Psoas muscle (tissue), 8 donors: ENCODE results near the gene NGF. TPM values are rescaled to one million over a fixed set of nuclear protein-coding genes. Genes with fewer than 3 reads are reported as not detected.

Source experiments
- ATAC-seq, 4 donors: fragments of 200-7000 bp; cut with Tn5 transposase; one replicate each; pipeline ENCODE4 v1.9.1; 2020; ENCODE audit warnings: moderate library complexity in 3 of 4, mild to moderate bottlenecking in 2 of 4
- DNase-seq, 2 donors: peaks; one replicate each; pipeline ENCODE4 v3.0.0-alpha.2; 2020
- H3K27ac ChIP-seq: fragments of 200-600 bp; one replicate; pipeline ENCODE4 v1.8.0; 2022
- H3K27me3 ChIP-seq, 3 donors: fragments of 200-600 bp in 1 of 3; one replicate each; pipeline versions ENCODE4 v1.6.1 to v1.8.0; 2013 to 2022; ENCODE audit warnings: low read length in 2 of 3, mild to moderate bottlenecking in 2 of 3, moderate library complexity in 1 of 3; ENCODE audit not compliant: insufficient read depth in 3 of 3
- H3K36me3 ChIP-seq, 2 donors: fragments of 200-600 bp in 1 of 2; one replicate each; pipeline versions ENCODE4 v1.6.1 to v1.8.0; 2013 to 2022; ENCODE audit warnings: low read depth in 1 of 2, mild to moderate bottlenecking in 1 of 2, moderate library complexity in 1 of 2; ENCODE audit not compliant: insufficient read depth in 1 of 2
- H3K4me1 ChIP-seq: fragments of 200-600 bp; one replicate; pipeline ENCODE4 v1.8.0; 2022
- H3K4me3 ChIP-seq: fragments of 200-600 bp; one replicate; pipeline ENCODE4 v1.8.0; 2022; ENCODE audit warnings: mild to moderate bottlenecking
- H3K9me3 ChIP-seq: fragments of 200-600 bp; one replicate; pipeline ENCODE4 v1.8.0; 2022
- CTCF ChIP-seq: fragments of 200-600 bp; IDR thresholded peaks from one replicate; pipeline ENCODE4 v1.8.0; 2022; ENCODE audit warnings: antibody characterized with exemption
- WGBS, 3 donors: extraction: QIAGEN DNeasy Blood & Tissue Kit; methylation state at CpG; one replicate each; pipeline versions ENCODE4 v1.1.6 to v1.1.7; 2013; 5-methylcytosine and 5-hydroxymethylcytosine counted together
- intact Hi-C, 2 donors: fragments of 100-400 bp; cut with DNase I; formaldehyde crosslinking; loops; one replicate each; pipeline versions ENCODE4 v1.11.0 to v1.14.2; 2022
- polyA plus RNA-seq, 3 donors: library from polyadenylated mRNA; stranded (reverse); fragments of 200-250 nt; gene quantifications; one replicate each; pipeline ENCODE4 v1.2.3, GENCODE V29; 2013
- total RNA-seq, 4 donors: library from RNA; stranded (reverse); fragmentation: NEBNext Ultra II Directional in 2 of 4; extraction: Animal tissue kit (Norgen Biotek cat#: 25700) in 2 of 4; gene quantifications; one replicate each; pipeline versions ENCODE4 v1.2.1 to v1.2.4, GENCODE V29; 2021 to 2023
- donor health status: healthy with polysubstance abuse.
- donor health status: DM: no; HTN: no; CAD: no; lungs with moderate emphysema.
- donor health status: Bipolar disorder and iron deficiency.
- donor health status: healthy.
- donor health status: DM: yes; HTN: yes; CAD: no.
- donor health status: DM: no; HTN: no; CAD: no.
- donor health status: DM: no; HTN: no; CAD: no.
- donor health status: DM: yes; HTN: yes; CAD: no.

Gene NGF
- total and polyA plus RNA-seq, 7 donors: 0.27 to 1.4 (median 0.57) TPM

- no peak for TF ChIP-seq CTCF
- 93 to 100% (median 93%) methylated on average over 1 of the region's 1 CpG for WGBS, 3 donors
- intact Hi-C loops: no loop called here
- Histone ChIP-seq H3K9me3 (peaks cover 19% of the 10 kb centered on the region), H3K36me3 (no peaks in the 10 kb centered on the region), H3K4me3 (no peak overlapping the region), H3K4me1 (no peaks in the 10 kb centered on the region), H3K27ac (no peak overlapping the region), H3K27me3 (no peaks in the 10 kb centered on the region)
- no peak for ATAC-seq
- DNase-seq: no peak
Observed at GRCh38 chr1:115242543-115242942, 95.5 kb downstream of the NGF start.

DNA sequence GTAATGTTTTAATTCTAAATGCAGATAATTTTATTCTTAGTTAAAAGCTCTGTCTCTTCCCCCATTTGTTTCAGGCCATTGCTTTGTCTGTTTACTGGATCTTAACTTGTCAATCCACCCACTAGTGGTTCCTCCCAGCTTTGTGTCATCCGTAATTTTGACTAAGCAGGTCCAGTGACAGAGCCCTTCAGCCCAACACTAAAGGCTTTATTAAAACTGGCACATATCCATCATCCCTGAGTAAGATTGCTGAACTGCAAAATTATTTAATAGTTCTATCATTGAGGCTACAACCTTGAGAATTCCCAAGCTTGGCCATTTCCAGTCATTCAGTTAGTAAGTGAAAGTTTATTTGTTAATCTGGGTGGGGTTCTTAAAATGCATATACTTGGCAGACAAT, 96.7 kb downstream of the NGF start:
- no peak for TF ChIP-seq CTCF
- intact Hi-C loops: no loop called here
- Histone ChIP-seq H3K4me1 (no peaks in the 10 kb centered on the region), H3K36me3 (no peaks in the 10 kb centered on the region), H3K27me3 (no peaks in the 10 kb centered on the region), H3K9me3 (peaks cover 18% of the 10 kb centered on the region), H3K4me3 (no peak overlapping the region), H3K27ac (no peak overlapping the region)
- ATAC-seq (no peak), DNase-seq (no peak)
- WGBS, 3 donors: 80 to 84% (median 82%) methylated on average over 1 of the region's 1 CpG

DNA sequence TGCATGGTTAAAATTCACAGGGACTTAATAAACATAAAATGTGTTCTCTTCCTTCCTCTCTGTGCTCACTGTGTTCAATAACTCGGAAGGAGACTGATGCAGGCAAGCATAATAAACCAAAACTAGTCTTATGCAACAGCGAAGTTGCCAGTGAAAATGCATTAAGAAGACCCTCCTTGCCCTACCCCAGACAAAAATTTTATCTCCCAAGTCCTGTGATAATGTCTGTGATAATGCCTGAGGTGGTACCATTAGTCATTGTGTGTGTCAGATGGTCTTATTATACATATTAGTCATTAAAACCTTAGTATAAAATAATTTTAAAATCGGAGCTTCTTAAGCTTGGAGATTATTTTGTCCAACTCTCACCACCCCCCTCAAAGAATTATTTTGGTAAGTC, 97.8 kb downstream of the NGF start:
- DNase-seq: no peak
- no peak for ATAC-seq
- H3K9me3 ChIP-seq: peaks cover 12% of the 10 kb centered on the region
- no peaks in the 10 kb centered on the region for H3K36me3 ChIP-seq
- H3K27ac ChIP-seq: no peak overlapping the region
- intact Hi-C loops: no loop called here
- WGBS, 3 donors: 66 to 85% (median 73%) methylated on average over 3 of the region's 3 CpGs
- no peak for TF ChIP-seq CTCF
- no peak overlapping the region for H3K4me3 ChIP-seq
- no peaks in the 10 kb centered on the region for H3K4me1 ChIP-seq
- no peaks in the 10 kb centered on the region for H3K27me3 ChIP-seq

GRCh38 chr1:115239426-115239825, 98.6 kb downstream of the NGF start:
- Histone ChIP-seq H3K36me3 (no peaks in the 10 kb centered on the region), H3K27me3 (no peaks in the 10 kb centered on the region), H3K4me3 (no peak overlapping the region), H3K9me3 (peaks cover 3% of the 10 kb centered on the region), H3K27ac (no peak overlapping the region), H3K4me1 (no peaks in the 10 kb centered on the region)
- DNase-seq: no peak
- 59 to 67% (median 64%) methylated on average over 1 of the region's 1 CpG for WGBS, 3 donors
- no peak for ATAC-seq
- no peak for TF ChIP-seq CTCF
- intact Hi-C loops: no loop called here

DNA sequence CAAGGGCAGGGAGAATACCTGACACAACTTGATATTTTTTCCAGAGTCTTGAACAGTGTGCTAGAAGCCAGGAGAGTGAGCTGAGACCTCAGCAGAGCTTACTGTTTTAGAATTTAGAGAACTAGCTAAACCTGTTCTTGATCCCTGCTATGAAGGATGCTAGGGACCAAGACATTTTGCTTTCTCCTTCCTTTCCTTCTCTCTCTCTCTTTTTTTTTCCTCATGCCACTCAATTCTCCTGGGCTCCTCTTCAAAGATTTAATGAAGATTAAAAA, 99.0 kb downstream of the NGF start:
- ATAC-seq (no peak), DNase-seq (no peak)
- no peaks in the 10 kb centered on the region for H3K36me3 ChIP-seq
- H3K4me3 ChIP-seq: no peak overlapping the region
- intact Hi-C loops: no loop called here
- no peaks in the 10 kb centered on the region for H3K27me3 ChIP-seq
- no peaks in the 10 kb centered on the region for H3K4me1 ChIP-seq
- no peak for TF ChIP-seq CTCF
- no peak overlapping the region for H3K27ac ChIP-seq
- no peaks in the 10 kb centered on the region for H3K9me3 ChIP-seq
